Activated T-helper 1 cell treated with Interleukin-2 at 50 U/mL for 16 hours (primary cell): ENCODE data around the gene GLB1L2.
A peak's percentile ranks its signal among the peaks of the same experiment; 100 is the strongest.

Source experiments
- DNase-seq: peaks from one replicate; pipeline ENCODE4 v3.0.0-alpha.2; 2020; ENCODE audit warnings: low read depth

Gene GLB1L2

DNA sequence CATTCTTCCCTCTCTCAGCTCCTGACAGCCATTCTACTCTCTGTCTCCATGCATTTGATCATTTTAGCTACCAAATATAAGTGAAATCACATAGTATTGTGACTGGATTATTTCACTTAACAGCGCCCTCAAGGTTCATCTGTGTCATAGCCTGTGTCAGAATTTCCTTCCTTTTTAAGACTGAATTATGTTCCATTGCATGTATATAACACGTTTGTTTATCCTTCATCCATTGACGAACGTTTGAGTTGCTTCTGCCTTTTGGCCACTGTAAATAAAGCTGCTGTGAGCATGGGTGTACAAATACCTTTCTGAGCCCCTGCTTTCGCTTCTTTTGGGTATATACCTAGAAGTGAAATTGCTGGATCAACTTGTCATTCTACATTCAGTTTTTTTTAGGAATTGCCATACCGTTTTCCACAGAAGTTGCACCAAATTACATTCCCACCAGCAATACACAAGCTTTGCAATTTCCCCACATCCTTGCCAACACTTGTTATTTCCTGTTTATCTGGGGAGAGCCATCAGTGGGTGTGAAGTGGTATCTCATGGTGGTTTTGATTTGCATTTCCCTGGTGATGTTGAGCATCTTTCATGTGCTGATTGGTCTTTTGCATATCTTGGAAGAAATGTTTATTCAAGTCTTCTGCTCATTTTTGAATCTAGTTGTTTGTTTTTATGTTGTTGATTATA lies 17.5 kb downstream of the GLB1L2 start:
- DNase-seq, result no peak

DNA sequence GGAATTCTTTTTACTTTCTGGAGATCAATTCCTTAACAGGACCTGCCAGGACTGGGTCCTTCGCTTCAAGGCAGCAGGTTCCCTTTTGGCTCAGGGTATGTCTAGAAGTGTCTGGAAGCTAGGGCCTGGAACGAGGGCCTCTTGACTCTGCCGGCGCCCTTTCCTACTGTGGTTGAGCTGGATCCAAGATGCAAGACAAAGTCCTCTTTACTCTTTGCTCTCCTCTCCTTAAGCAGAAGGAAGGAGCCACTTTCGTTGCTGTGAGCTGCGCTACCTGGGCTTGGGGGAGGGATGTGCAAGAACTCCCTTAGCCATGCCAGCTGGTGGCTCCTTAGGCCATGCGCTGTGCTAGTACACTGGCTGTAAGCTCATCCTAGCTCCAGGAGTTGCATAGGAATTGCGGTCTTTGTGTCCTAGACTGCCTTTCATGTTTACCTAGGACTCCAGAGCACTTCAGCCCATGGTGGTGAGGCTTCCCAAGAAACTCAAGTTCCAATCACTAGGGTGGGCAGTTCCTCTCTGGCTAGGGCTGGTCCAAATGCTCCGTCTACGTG lies 18.1 kb downstream of the GLB1L2 start:
- no peak for DNase-seq

GRCh38 chr11:134350381-134350780 lies 18.6 kb downstream of the GLB1L2 start:
- no peak for DNase-seq

DNA sequence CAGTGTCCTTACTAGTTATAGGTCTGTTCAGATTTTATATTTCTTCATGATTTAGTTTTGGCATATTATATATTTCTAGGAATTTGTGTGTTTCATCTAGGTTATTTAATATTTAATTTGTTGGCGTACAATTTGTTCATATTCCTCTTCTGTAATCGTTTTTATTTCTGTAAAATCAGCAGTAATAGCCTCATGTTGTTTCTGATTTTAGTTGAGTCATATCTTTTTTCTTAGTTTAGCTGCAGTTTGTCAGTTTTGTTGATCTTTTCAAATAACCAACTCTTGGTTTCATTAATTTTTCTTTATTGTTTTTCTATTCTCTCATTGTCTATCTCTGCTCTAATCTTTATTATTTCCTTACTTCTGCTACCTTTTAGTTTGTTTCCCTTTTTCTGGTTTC lies 20.3 kb downstream of the GLB1L2 start:
- DNase-seq, result no peak

DNA sequence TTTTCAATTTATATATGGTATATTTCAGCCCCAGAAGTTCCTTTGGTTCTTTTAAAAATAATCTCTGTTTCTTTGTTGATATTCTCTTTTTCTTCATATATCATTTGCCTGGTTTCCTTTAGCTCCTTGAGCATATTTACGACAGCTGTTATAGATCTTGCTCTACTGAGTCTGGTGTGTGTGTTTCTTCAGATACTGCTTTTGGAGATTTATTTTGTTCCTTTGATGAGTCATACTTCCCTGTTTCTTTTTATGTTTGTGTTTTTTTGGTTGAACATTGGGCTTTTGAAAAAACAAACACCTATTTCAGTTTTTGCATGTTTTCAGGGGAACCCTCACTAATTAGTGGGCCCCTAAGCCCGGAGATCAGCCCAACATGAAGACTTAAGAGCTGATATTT lies 23.3 kb downstream of the GLB1L2 start:
- no peak for DNase-seq

DNA sequence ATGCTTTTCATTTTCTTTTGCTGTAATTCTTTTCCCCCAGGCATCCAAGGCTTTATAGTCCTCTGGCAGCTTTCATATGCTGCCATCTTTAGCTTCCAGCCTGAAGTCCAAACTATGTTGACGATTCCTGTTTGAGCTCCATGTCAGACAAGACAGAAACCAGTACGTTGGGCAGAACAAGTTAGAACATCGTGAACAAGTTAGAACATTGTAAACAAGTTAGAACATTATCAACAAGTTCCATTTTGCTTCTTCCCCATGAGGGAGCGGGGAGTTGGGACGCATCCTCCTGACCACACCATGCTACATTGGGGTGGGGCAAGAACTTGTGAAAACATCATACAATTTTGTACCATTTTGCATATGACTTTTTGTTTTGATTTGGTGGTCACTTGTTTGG lies 23.9 kb downstream of the GLB1L2 start:
- DNase-seq, result no peak

DNA sequence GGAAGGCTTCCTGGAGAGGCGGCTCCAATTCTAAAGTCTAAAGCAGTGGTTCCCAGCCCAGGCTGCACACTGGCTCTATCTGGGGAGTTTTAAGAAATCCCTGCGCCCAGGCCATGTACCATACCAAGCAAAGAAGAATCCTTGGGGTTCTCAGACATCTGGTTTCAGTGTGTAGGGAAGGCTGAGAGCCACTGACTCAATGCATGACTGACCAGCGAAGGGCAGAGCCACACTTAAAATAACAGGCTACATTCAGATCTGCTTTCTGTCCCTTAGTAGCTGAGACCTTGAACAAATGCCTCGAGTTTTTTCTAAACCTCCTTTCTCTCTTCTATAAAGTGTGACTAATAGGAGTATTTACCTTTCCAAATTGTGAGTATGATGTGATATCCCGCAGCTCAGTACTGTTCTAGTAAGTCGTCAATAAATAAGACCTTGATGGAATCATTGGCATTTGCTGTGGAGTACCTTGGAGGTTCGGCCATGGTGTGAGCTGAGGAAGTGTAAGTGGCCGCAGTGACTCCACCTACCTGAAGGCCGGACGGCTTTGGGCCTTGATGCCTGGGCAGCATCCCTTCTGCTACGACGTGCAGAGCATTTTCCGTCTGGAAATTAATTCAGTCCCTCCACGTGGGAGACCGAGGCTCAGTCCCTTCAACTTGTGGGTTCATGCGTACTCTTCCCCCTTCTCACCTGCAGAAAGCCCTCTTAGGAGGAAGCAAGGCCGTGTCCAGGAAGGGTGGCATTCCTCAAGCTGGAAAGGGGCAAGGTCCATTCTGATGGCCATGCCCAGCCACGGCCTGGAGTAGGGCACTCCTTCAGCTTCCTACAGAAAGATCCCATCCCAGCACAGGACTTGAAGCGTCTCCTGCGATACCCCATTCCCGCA lies 25.1 kb downstream of the GLB1L2 start:
- no peak for DNase-seq

DNA sequence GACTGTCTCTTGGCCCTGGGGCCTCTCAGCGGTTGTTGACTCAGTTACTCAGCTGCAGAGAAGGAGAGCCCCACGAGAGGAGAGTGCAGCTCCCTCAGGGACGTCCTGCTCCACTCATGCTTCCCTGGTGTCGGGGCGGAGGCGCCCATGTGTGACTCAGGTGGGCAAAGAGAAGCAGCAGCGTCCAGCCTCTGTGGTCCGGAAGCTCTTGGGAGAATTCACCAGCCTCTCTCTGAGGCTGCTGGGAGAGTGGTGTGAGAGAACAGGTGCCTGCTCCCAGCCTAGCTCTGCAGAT lies 25.7 kb downstream of the GLB1L2 start:
- DNase-seq, result no peak

GRCh38 chr11:134358165-134358855 lies 26.5 kb downstream of the GLB1L2 start:
- no peak for DNase-seq

- DNase-seq, result no peak
Measured at GRCh38 chr11:134358856-134359490, 27.2 kb downstream of the GLB1L2 start.

GRCh38 chr11:134359646-134360045 lies 27.9 kb downstream of the GLB1L2 start:
- no peak for DNase-seq

- DNase-seq, result peak; percentile 51
Measured at GRCh38 chr11:134360050-134360835, 28.5 kb downstream of the GLB1L2 start.

DNA sequence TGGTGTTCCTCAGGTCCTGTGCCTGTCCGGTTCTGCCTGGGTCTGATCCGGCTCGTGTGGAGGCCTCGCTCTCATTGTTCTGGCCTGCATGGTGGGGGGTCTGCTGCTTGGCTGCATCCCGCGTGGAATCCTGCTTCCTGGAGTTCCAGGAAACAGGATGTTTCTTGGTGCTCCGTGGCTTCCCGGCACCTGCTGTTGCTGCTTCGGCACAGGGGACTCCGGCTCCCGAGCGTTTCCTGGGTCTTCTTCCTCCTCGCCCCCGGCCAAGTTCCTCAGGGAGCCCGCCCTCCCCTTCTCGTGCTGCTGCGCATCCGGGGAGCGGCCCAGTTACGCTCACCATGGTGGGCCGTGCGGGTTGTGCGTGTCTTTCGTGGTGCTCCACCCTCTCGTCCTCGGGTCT lies 29.9 kb downstream of the GLB1L2 start:
- no peak for DNase-seq

DNA sequence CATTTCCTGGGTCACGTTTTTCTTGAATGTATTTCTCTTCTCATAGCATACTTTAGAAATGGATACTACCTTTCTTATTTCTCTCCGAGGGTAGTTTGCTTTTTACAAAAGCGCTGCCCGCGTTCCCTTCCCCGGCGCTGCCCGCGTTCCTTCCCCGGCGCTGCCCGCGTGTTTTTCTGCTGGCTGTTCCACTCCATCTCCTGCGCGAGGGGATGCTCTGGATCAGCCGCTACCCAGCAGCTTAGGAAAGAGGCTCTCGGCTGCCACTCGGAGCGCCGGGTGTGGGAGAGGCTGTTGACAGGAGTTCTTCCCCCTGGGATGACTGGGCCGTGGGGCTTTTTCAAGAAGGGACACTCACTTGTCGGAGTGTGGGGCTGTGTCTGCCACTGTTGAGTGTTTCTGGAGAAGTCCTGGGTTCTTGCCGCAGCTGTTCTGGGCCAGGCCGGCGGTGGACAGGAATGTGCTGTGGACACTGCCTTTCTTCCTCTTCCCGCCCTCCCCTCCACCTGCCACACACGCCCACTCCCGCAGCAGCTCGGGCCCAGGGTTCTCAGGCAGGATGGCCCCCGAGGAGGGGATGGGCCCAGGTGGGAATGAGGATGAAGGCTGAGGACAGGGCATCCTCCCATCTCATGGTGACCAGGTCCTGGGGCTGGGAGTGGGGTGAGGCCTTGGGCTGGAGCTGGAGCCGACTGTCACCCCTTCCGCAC lies 30.6 kb downstream of the GLB1L2 start:
- no peak for DNase-seq

DNA sequence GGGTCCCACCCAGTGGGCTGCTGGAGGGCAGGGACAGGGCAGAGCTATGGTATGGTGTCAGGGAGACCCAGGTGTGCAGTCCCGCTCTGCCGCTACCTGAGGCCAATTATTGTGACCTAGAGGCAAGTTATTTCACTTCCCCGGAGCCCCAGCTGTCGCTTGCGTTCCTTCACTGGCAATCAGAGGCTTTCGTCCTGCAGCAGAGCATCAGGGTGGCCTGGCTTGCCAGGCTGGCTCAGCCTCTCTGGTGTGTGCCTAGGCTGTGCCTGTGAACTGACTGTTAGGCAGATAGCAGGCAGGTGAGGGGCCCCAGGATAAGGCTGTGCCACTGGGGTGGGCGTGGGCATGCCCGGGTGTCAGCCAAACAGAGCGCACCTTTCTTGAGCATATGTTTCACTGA lies 31.4 kb downstream of the GLB1L2 start:
- no peak for DNase-seq

- no peak for DNase-seq
Measured at GRCh38 chr11:134363592-134363991, 31.8 kb downstream of the GLB1L2 start.

GRCh38 chr11:134364261-134364660 lies 32.5 kb downstream of the GLB1L2 start:
- no peak for DNase-seq

DNA sequence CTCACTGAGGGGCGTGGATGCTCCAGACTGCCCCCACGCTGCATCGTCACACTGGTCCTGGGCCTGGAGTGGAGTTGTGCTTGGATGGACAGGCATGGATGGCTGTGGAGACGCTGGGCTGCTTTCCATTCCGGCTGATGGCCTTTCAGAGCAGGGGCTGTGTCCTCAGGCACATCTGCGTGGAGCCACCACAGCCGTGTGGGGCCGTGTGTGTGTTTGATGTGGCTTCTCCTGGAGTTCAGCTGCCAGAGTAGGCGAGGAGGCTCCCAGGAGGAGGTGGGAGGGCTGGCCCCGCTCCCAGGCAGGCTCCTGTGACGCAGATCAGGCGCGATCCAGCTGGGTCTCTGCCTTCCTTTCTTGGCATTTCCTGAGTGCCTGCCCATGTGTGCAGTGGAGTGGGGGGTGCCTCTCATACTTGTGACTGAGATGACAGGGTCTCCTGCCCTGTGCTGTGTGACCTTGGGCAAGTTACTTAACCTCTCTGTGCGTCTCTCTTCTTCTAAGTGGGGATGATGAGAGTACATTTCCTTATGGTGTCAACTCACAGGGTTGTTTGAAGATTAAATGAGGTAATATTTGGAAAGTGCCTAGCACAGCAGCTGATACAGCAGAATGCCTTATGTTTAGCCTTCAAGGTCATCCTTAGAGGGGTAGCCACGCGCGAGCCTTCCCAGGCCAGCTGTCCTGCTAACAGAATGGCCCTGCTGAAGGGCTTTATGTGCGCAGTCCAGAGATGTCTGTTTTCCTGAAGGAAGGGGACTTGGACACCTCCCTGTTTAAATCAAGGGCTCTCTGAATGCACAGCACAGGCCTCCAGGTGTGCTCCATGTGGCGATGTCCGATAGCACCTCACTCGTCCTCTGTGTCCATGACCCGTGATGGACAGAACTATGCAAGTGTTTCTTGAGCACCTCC lies 33.5 kb downstream of the GLB1L2 start:
- no peak for DNase-seq

GRCh38 chr11:134366254-134366653 lies 34.5 kb downstream of the GLB1L2 start:
- DNase-seq, result no peak

DNA sequence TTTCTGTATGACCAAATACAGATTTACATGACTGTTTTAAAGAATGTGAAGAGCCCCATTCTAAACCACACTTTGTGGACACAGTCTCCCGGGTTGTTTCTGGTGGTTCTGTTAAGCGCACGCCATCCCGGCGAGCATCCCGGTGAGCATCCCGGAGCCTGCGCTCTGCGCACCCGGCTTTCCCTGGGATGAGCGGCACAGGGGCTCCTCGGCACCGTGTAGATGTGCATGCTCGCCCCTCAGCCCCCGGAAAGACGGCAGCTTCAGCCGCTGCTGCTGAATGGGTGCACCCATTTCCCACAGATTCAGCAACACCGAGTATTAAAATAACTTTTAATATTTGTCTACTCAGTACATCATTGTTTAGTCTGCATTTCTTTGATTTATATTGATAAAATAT lies 36.0 kb downstream of the GLB1L2 start:
- DNase-seq, result no peak
